OCI-LY1 (cell line): ENCODE results near the gene NID2.

Source experiments
- EZH2 ChIP-seq: fragments of 200-600 bp; sonication (generic), shearing (Covaris generic); IDR thresholded peaks from 2 replicates; pipeline ENCODE4 v1.8.0; 2017; ENCODE audit warnings: borderline replicate concordance, mixed run types, mild to moderate bottlenecking, antibody characterized with exemption, low read length, moderate library complexity, mixed read lengths
- TF ChIP-seq, protein P1 (sequence below): fragments of 200-600 bp; sonication (generic), shearing (Covaris generic); IDR thresholded peaks from 2 replicates; pipeline ENCODE4 v1.5.1; 2017; ENCODE audit warnings: mild to moderate bottlenecking, antibody characterized with exemption, low read length, moderate library complexity, mixed read lengths

DNA sequence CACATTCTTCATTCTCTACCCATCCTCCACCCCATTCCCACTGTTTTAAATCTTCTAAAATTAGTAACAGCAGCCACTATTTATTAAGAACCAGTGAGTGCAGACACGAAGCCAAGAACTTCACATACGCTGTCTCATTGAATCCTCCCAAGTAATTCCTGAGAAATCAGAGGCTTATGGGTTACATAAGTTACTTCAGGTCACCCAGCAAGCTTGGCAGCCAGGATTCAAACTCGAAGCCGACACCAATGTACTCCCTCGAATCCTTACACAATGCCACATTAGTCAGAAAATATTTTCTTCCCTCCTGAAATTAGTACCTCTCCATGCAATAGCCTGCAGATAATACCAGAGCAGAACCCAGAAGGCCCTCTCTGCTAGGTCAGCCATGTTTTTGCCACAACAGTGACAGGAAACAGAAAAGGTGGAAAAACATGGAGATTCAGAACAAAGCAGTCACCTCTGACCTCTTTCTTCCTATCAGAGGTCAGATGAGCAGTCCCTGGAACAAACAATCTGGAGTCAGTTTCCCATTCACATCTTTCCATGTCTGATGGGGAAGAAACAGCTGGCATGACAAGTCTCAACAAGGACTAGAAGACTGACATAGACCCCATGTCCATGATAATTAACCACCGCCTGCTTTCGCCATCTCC lies 16.4 kb downstream of the NID2 start:
- TF ChIP-seq, protein P1, sequence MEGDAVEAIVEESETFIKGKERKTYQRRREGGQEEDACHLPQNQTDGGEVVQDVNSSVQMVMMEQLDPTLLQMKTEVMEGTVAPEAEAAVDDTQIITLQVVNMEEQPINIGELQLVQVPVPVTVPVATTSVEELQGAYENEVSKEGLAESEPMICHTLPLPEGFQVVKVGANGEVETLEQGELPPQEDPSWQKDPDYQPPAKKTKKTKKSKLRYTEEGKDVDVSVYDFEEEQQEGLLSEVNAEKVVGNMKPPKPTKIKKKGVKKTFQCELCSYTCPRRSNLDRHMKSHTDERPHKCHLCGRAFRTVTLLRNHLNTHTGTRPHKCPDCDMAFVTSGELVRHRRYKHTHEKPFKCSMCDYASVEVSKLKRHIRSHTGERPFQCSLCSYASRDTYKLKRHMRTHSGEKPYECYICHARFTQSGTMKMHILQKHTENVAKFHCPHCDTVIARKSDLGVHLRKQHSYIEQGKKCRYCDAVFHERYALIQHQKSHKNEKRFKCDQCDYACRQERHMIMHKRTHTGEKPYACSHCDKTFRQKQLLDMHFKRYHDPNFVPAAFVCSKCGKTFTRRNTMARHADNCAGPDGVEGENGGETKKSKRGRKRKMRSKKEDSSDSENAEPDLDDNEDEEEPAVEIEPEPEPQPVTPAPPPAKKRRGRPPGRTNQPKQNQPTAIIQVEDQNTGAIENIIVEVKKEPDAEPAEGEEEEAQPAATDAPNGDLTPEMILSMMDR: no peak
- no peak for TF ChIP-seq EZH2
